GM06990 (cell line): ENCODE measurements around the gene IFIT1B.

Source experiments
- DNase-seq: peaks from one replicate; pipeline ENCODE4 v3.0.0-alpha.2; 2011; ENCODE audit not compliant: insufficient read length; ENCODE audit errors: extremely low read depth
- H3K27me3 ChIP-seq: replicated peaks from 2 replicates; pipeline ENCODE4 v1.6.0; 2011; ENCODE audit warnings: low read length; ENCODE audit not compliant: control insufficient read depth, insufficient read depth
- H3K36me3 ChIP-seq: 2 replicates; pipeline ENCODE4 v1.5.1; 2011; ENCODE audit warnings: low read length; ENCODE audit not compliant: control insufficient read depth, insufficient read depth
- H3K4me3 ChIP-seq: replicated peaks from 2 replicates; pipeline ENCODE4 v1.5.1; 2011; ENCODE audit warnings: low read depth, mild to moderate bottlenecking, control low read depth, low read length
- TF ChIP-seq, protein P1 (sequence below): IDR thresholded peaks from 2 replicates; pipeline ENCODE4 v1.5.1; 2011; ENCODE audit warnings: low read length, control low read depth, mild to moderate bottlenecking, inconsistent platforms; ENCODE audit not compliant: insufficient read depth, poor library complexity, severe bottlenecking

The IFIT1B gene

DNA sequence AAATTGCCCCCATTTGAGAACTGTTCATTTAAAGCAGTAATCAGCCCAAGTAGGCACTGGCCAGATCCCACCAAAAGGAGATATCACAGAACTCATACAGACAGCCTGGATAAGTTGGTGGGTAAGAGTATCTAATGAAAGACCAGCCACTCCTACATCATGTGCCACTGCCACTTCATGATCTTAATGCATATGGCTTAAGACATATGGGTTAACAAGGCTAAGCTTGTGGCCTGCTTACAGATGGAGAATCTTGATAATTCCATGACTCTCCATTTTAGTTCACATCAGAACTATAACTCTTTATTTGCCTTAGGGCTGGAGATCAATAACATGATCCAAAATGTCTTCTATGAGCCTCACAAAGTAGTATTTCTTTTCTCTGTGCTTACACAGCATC is 6.8 kb upstream of the IFIT1B start:
- no peaks in the 10 kb centered on the region for H3K36me3 ChIP-seq
- no peak overlapping the region for H3K4me3 ChIP-seq
- no peak for DNase-seq
- TF ChIP-seq, protein P1, sequence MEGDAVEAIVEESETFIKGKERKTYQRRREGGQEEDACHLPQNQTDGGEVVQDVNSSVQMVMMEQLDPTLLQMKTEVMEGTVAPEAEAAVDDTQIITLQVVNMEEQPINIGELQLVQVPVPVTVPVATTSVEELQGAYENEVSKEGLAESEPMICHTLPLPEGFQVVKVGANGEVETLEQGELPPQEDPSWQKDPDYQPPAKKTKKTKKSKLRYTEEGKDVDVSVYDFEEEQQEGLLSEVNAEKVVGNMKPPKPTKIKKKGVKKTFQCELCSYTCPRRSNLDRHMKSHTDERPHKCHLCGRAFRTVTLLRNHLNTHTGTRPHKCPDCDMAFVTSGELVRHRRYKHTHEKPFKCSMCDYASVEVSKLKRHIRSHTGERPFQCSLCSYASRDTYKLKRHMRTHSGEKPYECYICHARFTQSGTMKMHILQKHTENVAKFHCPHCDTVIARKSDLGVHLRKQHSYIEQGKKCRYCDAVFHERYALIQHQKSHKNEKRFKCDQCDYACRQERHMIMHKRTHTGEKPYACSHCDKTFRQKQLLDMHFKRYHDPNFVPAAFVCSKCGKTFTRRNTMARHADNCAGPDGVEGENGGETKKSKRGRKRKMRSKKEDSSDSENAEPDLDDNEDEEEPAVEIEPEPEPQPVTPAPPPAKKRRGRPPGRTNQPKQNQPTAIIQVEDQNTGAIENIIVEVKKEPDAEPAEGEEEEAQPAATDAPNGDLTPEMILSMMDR: no peak
- no peaks in the 10 kb centered on the region for H3K27me3 ChIP-seq

DNA sequence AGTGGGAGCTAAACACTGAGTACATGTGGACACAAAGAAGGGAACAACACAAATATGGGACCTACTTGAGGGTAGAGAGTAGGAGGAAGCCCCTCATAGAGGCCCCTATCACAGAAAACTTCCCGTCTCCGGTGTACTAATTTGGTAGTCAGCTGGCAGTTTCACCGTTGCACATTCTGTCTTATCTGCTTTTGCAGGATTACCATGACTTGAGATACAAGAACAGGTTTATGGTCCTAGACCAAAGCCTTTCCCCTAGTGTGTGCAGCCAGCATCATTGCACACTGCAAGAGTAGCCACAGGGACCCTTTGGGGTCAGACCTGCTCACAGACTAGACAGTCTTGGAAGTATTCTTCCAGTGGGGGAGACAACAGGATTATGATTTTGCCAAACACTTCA is 5.9 kb upstream of the IFIT1B start:
- Histone ChIP-seq H3K27me3 (no peaks in the 10 kb centered on the region), H3K4me3 (no peak overlapping the region), H3K36me3 (no peaks in the 10 kb centered on the region)
- TF ChIP-seq, protein P1: no peak
- no peak for DNase-seq

DNA sequence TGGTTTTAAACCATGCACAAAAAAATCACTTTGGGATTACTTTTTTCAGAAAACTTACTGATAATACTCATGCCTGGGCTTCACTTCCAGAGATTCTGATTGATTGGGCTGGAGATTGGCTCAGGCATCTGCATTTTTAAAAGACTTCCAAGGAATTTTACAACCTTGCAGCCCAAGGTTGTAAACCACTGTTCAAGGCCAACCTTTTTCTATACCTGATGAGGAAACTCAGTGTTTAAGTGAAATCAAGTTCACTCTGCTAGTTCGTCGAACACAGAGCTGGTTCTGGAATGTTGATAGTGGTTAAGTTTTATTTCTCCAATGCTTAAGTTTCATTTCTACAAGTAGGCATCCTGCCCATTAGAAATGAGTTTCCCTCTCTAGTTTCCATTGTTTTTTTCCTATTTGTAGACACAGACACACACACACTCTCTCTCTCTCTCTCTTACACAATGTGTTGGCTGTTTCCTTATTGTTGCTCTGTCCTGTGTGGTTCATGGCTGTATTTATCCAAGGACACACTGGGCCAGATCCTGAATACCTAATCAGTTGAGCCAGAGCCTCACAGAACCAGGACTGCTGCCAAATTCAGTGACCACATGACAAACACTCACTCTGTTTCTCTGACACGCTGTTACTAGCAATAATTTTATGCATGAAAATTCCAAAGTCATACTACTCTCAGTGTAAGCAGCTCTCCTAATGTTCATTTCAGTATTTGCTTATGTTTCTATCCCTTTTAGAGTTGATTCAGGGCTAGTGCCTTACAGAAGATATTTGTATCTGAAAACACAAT is 3.7 kb upstream of the IFIT1B start:
- Histone ChIP-seq H3K27me3 (no peaks in the 10 kb centered on the region), H3K36me3 (no peaks in the 10 kb centered on the region), H3K4me3 (no peak overlapping the region)
- no peak for DNase-seq
- TF ChIP-seq, protein P1: no peak

DNA sequence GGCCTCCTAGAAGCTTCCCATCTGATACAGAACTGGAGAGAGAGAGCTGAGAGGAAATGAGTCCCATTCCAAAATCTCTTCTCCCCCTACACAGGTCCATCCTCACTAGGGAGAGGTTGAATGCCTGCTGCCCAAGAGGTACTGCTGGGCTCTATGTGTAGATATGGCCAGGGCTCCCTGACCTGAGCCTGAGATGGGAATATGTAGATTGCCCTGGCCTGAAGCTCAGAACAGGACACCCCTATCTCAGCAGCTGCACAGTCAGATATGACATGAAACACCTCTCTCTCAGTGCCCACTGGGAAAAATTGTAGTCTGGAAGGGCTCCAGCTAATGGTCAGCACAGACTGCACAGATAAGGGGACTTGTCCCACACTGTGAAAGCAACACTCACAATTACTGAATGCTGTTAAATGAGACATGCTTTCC is 3.1 kb upstream of the IFIT1B start:
- TF ChIP-seq, protein P1: no peak
- H3K36me3 ChIP-seq: no peaks in the 10 kb centered on the region
- H3K4me3 ChIP-seq: no peak overlapping the region
- no peak for DNase-seq
- H3K27me3 ChIP-seq: no peaks in the 10 kb centered on the region

DNA sequence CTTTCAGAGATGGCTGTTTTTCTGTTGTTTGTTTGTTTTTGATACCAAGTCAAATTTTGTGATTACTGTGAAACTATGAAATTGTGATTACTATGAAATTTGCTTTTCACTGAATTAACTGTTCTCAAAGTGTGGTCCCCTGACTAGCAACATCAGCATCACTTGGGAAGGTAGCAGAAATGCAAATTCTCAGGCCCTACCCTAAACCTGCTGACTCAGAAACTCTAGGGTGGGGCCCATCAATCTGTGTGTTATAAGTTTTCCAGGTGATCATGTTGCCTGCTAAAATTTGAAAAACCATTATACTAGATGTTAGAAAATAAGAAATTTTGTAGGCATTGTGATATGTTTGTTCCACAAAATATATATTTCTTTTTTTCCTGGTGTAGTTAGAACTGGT is 1.2 kb downstream of the IFIT1B start:
- no peaks in the 10 kb centered on the region for H3K36me3 ChIP-seq
- no peaks in the 10 kb centered on the region for H3K27me3 ChIP-seq
- H3K4me3 ChIP-seq: no peak overlapping the region
- TF ChIP-seq, protein P1: no peak
- DNase-seq: no peak
